HepG2 (cell line): ENCODE data around the gene NBPF4. TPM values are rescaled to one million over a fixed set of nuclear protein-coding genes. Genes with fewer than 3 reads are reported as not detected.

ENCODE experiments used
- FOXC1 ChIP-seq: sonication (generic); formaldehyde crosslinking; IDR thresholded peaks from 2 replicates; pipeline ENCODE4 v1.8.0; 2022; ENCODE audit warnings: mild to moderate bottlenecking, missing genetic modification reagents, borderline replicate concordance
- HOXA9 ChIP-seq: sonication (generic); formaldehyde crosslinking; IDR thresholded peaks from 2 replicates; pipeline ENCODE4 v1.8.1; 2022; ENCODE audit warnings: missing genetic modification reagents, mild to moderate bottlenecking, moderate library complexity, borderline replicate concordance
- IRX3 ChIP-seq: sonication (generic); formaldehyde crosslinking; IDR thresholded peaks from 2 replicates; pipeline ENCODE4 v1.8.1; 2023; ENCODE audit warnings: mild to moderate bottlenecking, low read depth, missing genetic modification reagents, borderline replicate concordance
- MYC ChIP-seq: sonication (generic); formaldehyde crosslinking; IDR thresholded peaks from 2 replicates; pipeline ENCODE4 v1.9.0; 2021; ENCODE audit warnings: missing genetic modification reagents, borderline replicate concordance
- NR2F6 ChIP-seq, 2 experiments: IDR thresholded peaks; 2 replicates each; pipeline ENCODE4 v1.6.1; 2016; ENCODE audit warnings: antibody characterized with exemption in 1 of 2, mild to moderate bottlenecking in 1 of 2
- POLR2A ChIP-seq, 2 experiments: IDR thresholded peaks; 2 replicates each; pipeline ENCODE4 v1.6.1; 2011; ENCODE audit warnings: low read depth in 2 of 2, low read length in 2 of 2, mild to moderate bottlenecking in 1 of 2, moderate library complexity in 1 of 2; ENCODE audit not compliant: insufficient read depth in 1 of 2
- TAF1 ChIP-seq: sonication (generic); formaldehyde crosslinking; IDR thresholded peaks from 2 replicates; pipeline ENCODE4 v1.4.0; 2020; ENCODE audit warnings: missing genetic modification reagents
- THAP11 ChIP-seq: IDR thresholded peaks from 2 replicates; pipeline ENCODE4 v1.6.1; 2016; ENCODE audit warnings: missing biosample characterization, missing genetic modification reagents
- ZKSCAN1 ChIP-seq: fragments of 150-350 bp; IDR thresholded peaks from 2 replicates; pipeline ENCODE4 v1.6.1; 2014; ENCODE audit warnings: low read length
- ZNF34 ChIP-seq: sonication (generic); formaldehyde crosslinking; IDR thresholded peaks from 2 replicates; pipeline ENCODE4 v1.4.0; 2020; ENCODE audit warnings: mild to moderate bottlenecking, missing genetic modification reagents, borderline replicate concordance
- ZNF563 ChIP-seq: sonication (generic); formaldehyde crosslinking; IDR thresholded peaks from 2 replicates; pipeline ENCODE4 v1.8.0; 2022; ENCODE audit warnings: mild to moderate bottlenecking, moderate library complexity, missing genetic modification reagents
- polyA plus RNA-seq, 8 experiments: library from polyadenylated mRNA; depleted of rRNA in 3 of 8; stranded (reverse) in 7 of 8; unstranded in 1 of 8; fragments of >200 nt; fragmentation: Illumina TruSeq in 4 of 8; extraction: Trizol in 4 of 8; gene quantifications; 2 replicates each; pipeline versions ENCODE4 v1.2.1 to v1.2.3, GENCODE V29; 2011 to 2016; ENCODE audit warnings: low read depth in 4 of 8, missing spikeins in 1 of 8, mixed read lengths in 1 of 8; ENCODE audit not compliant: insufficient read depth in 1 of 8
- total RNA-seq, 5 experiments: library from RNA; depleted of rRNA; stranded (reverse); fragments of >200 nt; fragmentation: Illumina TruSeq; extraction: Trizol; gene quantifications; 2 replicates each; pipeline ENCODE4 v1.2.3, GENCODE V29; 2016; ENCODE audit warnings: low read depth in 1 of 5
- TF ChIP-seq, protein P1 (sequence below): sonication (generic); formaldehyde crosslinking; IDR thresholded peaks from 2 replicates; pipeline ENCODE4 v1.4.0; 2020; ENCODE audit warnings: mild to moderate bottlenecking, missing genetic modification reagents
- TF ChIP-seq, protein P2 (sequence below): sonication (generic); formaldehyde crosslinking; IDR thresholded peaks from 2 replicates; pipeline ENCODE4 v1.8.0; 2022; ENCODE audit warnings: missing genetic modification reagents, mild to moderate bottlenecking, moderate library complexity, borderline replicate concordance
- TF ChIP-seq, protein P3 (sequence below), 2 experiments: fragments of 450-650 bp in 1 of 2; sonication (generic) in 1 of 2; formaldehyde crosslinking; IDR thresholded peaks; 2 replicates each; pipeline versions ENCODE4 v1.5.0 to v1.8.0; 2020 to 2022; ENCODE audit warnings: mild to moderate bottlenecking in 1 of 2, missing genetic modification reagents in 1 of 2
- TF ChIP-seq, protein P4 (sequence below): sonication (generic); formaldehyde crosslinking; IDR thresholded peaks from 2 replicates; pipeline ENCODE4 v1.9.0; 2022; ENCODE audit warnings: missing genetic modification reagents, mild to moderate bottlenecking, borderline replicate concordance
- TF ChIP-seq, protein P5 (sequence below): sonication (generic); formaldehyde crosslinking; conservative IDR thresholded peaks from 2 replicates; pipeline ENCODE4 v1.8.0; 2022; ENCODE audit warnings: low read depth, missing genetic modification reagents
- TF ChIP-seq, protein P6 (sequence below): sonication (generic); formaldehyde crosslinking; IDR thresholded peaks from 2 replicates; pipeline ENCODE4 v1.4.0; 2020; ENCODE audit warnings: mild to moderate bottlenecking, missing genetic modification reagents

NBPF4 gene
- total and polyA plus RNA-seq, 2 of the 13 experiments (the other 11 are each of a cell fraction or from before 2014, with no cell fraction given), result not detected

DNA sequence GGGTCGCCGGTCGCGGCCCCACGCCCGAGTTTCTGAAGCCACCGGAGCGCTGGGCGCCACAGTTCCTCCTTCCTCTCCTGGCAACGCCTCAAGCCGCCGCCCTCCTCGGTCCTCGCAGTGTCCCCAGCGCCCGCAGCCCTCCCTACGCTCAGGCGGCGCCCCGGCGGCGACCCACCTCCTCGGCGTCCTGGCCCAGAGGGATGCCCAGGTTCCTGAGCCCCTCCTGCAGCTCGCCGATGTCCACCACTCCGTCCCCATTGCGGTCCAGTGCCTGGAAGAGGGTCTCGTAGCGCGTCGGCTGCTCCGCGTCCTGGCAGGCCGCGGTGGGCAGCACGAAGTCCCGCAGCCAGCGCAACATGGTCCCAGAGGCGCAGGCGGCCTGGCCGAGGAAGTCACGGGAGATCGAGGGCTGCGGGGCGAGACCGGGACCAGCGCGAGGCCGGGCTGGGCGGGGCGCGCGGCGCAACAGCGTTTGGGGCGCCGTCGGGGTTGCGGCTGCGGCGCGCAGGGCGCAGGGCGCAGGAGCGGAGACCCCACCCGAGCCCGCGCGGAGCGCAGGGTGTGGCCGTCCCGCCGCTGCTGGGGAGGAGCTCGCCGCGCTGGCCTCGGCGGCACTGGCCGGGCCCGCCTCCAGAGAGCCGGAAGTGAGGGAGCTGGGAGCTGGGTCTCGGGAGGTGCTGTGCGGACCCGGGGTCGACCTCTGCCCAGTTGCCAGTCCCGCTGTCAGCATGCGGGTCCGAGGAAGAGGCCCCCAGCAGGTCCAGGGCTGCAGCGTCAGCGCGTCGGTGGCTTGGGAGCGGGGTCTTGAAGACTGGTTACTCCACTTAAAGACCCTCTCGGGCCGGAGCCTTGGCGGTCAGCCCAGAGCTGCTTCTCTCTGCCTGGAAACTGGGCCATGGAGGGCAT, 43.8 kb downstream of the NBPF4 start, which contains the start of gene SLC25A24 (continued):
- TF ChIP-seq, protein P1, sequence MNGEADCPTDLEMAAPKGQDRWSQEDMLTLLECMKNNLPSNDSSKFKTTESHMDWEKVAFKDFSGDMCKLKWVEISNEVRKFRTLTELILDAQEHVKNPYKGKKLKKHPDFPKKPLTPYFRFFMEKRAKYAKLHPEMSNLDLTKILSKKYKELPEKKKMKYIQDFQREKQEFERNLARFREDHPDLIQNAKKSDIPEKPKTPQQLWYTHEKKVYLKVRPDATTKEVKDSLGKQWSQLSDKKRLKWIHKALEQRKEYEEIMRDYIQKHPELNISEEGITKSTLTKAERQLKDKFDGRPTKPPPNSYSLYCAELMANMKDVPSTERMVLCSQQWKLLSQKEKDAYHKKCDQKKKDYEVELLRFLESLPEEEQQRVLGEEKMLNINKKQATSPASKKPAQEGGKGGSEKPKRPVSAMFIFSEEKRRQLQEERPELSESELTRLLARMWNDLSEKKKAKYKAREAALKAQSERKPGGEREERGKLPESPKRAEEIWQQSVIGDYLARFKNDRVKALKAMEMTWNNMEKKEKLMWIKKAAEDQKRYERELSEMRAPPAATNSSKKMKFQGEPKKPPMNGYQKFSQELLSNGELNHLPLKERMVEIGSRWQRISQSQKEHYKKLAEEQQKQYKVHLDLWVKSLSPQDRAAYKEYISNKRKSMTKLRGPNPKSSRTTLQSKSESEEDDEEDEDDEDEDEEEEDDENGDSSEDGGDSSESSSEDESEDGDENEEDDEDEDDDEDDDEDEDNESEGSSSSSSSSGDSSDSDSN (CRISPR knock-in tag), result peak; percentile 78; the same call in 1 of the 2 replicates
- TF ChIP-seq ZNF563 (CRISPR knock-in tag), result peak; percentile 65; the same call in 1 of the 2 replicates
- TF ChIP-seq POLR2A (IDR thresholded peaks at IDR 0.05; ENCODE audit: insufficient read depth in 1 of 2, low read depth in 2 of 2, low read length in 2 of 2), result peak; percentile 46 to 81; a peak in 3 of 4 replicates
- TF ChIP-seq TAF1 (CRISPR knock-in tag), result peak; percentile 62; the same call in 1 of the 2 replicates
- TF ChIP-seq, protein P2, sequence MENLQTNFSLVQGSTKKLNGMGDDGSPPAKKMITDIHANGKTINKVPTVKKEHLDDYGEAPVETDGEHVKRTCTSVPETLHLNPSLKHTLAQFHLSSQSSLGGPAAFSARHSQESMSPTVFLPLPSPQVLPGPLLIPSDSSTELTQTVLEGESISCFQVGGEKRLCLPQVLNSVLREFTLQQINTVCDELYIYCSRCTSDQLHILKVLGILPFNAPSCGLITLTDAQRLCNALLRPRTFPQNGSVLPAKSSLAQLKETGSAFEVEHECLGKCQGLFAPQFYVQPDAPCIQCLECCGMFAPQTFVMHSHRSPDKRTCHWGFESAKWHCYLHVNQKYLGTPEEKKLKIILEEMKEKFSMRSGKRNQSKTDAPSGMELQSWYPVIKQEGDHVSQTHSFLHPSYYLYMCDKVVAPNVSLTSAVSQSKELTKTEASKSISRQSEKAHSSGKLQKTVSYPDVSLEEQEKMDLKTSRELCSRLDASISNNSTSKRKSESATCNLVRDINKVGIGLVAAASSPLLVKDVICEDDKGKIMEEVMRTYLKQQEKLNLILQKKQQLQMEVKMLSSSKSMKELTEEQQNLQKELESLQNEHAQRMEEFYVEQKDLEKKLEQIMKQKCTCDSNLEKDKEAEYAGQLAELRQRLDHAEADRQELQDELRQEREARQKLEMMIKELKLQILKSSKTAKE (CRISPR knock-in tag), result peak; percentile 42; the same call in 1 of the 2 replicates
- peak; percentile 66; the same call in 1 of the 2 replicates for TF ChIP-seq HOXA9 (CRISPR knock-in tag)
- TF ChIP-seq IRX3, result peak; percentile 71; the same call in 1 of the 2 replicates
- 0 out of 2 replicates have a peak, but pooled peaks have one; percentile 11 for TF ChIP-seq THAP11
- TF ChIP-seq, protein P3, sequence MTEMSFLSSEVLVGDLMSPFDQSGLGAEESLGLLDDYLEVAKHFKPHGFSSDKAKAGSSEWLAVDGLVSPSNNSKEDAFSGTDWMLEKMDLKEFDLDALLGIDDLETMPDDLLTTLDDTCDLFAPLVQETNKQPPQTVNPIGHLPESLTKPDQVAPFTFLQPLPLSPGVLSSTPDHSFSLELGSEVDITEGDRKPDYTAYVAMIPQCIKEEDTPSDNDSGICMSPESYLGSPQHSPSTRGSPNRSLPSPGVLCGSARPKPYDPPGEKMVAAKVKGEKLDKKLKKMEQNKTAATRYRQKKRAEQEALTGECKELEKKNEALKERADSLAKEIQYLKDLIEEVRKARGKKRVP (CRISPR knock-in tag; IDR thresholded peaks at IDR 0.05), result 0 out of 4 replicates have a peak, but pooled peaks of 1 of the 2 experiments have one; percentile 32
- TF ChIP-seq, protein P4, sequence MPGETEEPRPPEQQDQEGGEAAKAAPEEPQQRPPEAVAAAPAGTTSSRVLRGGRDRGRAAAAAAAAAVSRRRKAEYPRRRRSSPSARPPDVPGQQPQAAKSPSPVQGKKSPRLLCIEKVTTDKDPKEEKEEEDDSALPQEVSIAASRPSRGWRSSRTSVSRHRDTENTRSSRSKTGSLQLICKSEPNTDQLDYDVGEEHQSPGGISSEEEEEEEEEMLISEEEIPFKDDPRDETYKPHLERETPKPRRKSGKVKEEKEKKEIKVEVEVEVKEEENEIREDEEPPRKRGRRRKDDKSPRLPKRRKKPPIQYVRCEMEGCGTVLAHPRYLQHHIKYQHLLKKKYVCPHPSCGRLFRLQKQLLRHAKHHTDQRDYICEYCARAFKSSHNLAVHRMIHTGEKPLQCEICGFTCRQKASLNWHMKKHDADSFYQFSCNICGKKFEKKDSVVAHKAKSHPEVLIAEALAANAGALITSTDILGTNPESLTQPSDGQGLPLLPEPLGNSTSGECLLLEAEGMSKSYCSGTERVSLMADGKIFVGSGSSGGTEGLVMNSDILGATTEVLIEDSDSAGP (CRISPR knock-in tag), result no peak
- TF ChIP-seq, protein P5, sequence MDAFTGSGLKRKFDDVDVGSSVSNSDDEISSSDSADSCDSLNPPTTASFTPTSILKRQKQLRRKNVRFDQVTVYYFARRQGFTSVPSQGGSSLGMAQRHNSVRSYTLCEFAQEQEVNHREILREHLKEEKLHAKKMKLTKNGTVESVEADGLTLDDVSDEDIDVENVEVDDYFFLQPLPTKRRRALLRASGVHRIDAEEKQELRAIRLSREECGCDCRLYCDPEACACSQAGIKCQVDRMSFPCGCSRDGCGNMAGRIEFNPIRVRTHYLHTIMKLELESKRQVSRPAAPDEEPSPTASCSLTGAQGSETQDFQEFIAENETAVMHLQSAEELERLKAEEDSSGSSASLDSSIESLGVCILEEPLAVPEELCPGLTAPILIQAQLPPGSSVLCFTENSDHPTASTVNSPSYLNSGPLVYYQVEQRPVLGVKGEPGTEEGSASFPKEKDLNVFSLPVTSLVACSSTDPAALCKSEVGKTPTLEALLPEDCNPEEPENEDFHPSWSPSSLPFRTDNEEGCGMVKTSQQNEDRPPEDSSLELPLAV (CRISPR knock-in tag), result 0 out of 2 replicates have a peak, but pooled peaks have one; percentile 56
- TF ChIP-seq NR2F6 (IDR thresholded peaks at IDR 0.05), result no peak
- peak; percentile 8; the same call in 1 of the 2 replicates for TF ChIP-seq NR2F6 (CRISPR knock-in tag; IDR thresholded peaks at IDR 0.05)
- 0 out of 2 replicates have a peak, but pooled peaks have one; percentile 64 for TF ChIP-seq FOXC1 (CRISPR knock-in tag)
- no peak for TF ChIP-seq ZKSCAN1
- no peak for TF ChIP-seq ZNF34 (CRISPR knock-in tag)
- TF ChIP-seq, protein P6, sequence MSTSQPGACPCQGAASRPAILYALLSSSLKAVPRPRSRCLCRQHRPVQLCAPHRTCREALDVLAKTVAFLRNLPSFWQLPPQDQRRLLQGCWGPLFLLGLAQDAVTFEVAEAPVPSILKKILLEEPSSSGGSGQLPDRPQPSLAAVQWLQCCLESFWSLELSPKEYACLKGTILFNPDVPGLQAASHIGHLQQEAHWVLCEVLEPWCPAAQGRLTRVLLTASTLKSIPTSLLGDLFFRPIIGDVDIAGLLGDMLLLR (CRISPR knock-in tag), result 0 out of 2 replicates have a peak, but pooled peaks have one; percentile 44
- no peak for TF ChIP-seq MYC (CRISPR knock-in tag)
